OCI-LY7 (cell line): Measurements from ENCODE around the gene SPRN. TPM values are rescaled to one million over a fixed set of nuclear protein-coding genes. Genes with fewer than 3 reads are reported as not detected.

ENCODE experiments used
- BruUV-seq: library from RNA; stranded (reverse); fragments of 400-500 nt; replicated peaks from 2 replicates; lab custom pipeline; 2021; lab: Mats Ljungman, UMichigan
- CTCF ChIA-PET: fragments of 300-600 bp; sonication (Branson Sonifier 250); formaldehyde crosslinking; loops from one replicate; lab custom pipeline; 2022; ENCODE audit warnings: antibody characterized with exemption; ENCODE audit not compliant: unreplicated experiment; lab: Charles Lee
- POLR2A ChIA-PET: fragments of 300-600 bp; sonication (Branson Sonifier 250); formaldehyde crosslinking; loops from one replicate; lab custom pipeline; 2022; ENCODE audit warnings: antibody characterized with exemption; lab: Charles Lee
- DNase-seq: peaks from one replicate; pipeline ENCODE4 v3.0.0-alpha.2; 2015; ENCODE audit warnings: low spot score
- H2AFZ ChIP-seq: fragments of 200-600 bp; sonication (generic), shearing (Covaris generic); 2 replicates; pipeline ENCODE4 v1.6.1; 2014; ENCODE audit warnings: mild to moderate bottlenecking, antibody characterized with exemption, low read length, moderate library complexity
- H3K27ac ChIP-seq: fragments of 200-600 bp; sonication (generic); 2 replicates; pipeline ENCODE4 v1.5.1; 2014; ENCODE audit warnings: mixed run types, low read depth, mild to moderate bottlenecking, moderate library complexity, low read length, inconsistent platforms; ENCODE audit not compliant: poor library complexity, severe bottlenecking
- H3K36me3 ChIP-seq: fragments of 200-600 bp; sonication (generic); 2 replicates; pipeline ENCODE4 v1.6.1; 2014; ENCODE audit warnings: mild to moderate bottlenecking, antibody characterized with exemption, low read length, moderate library complexity, mixed read lengths; ENCODE audit not compliant: insufficient read depth
- H3K4me1 ChIP-seq: fragments of 200-600 bp; sonication (generic); 2 replicates; pipeline ENCODE4 v1.5.1; 2014; ENCODE audit warnings: mild to moderate bottlenecking, low read length; ENCODE audit not compliant: insufficient read depth, poor library complexity, severe bottlenecking
- H3K4me2 ChIP-seq: fragments of 200-600 bp; sonication (generic); 2 replicates; pipeline ENCODE4 v1.6.1; 2014; ENCODE audit warnings: mild to moderate bottlenecking, low read length
- H3K4me3 ChIP-seq: fragments of 200-600 bp; sonication (generic); 2 replicates; pipeline ENCODE4 v1.5.1; 2014; ENCODE audit warnings: mild to moderate bottlenecking, low read depth, low read length; ENCODE audit not compliant: poor library complexity, severe bottlenecking
- H3K79me2 ChIP-seq: fragments of 200-600 bp; sonication (generic); 2 replicates; pipeline ENCODE4 v1.6.1; 2016; ENCODE audit warnings: low read depth, mild to moderate bottlenecking, low read length, moderate library complexity, mixed read lengths; ENCODE audit not compliant: insufficient read depth
- H3K9me2 ChIP-seq: fragments of 200-600 bp; sonication (generic); 2 replicates; pipeline ENCODE4 v1.6.1; 2016; ENCODE audit warnings: mild to moderate bottlenecking, low read length, mixed read lengths; ENCODE audit not compliant: insufficient read depth
- H3K9me3 ChIP-seq: fragments of 200-600 bp; sonication (generic); 2 replicates; pipeline ENCODE4 v1.6.1; 2014; ENCODE audit warnings: mild to moderate bottlenecking, mixed run types, low read length, mixed read lengths
- H4K20me1 ChIP-seq: fragments of 200-600 bp; sonication (generic); 2 replicates; pipeline ENCODE4 v1.6.1; 2014; ENCODE audit warnings: mild to moderate bottlenecking, antibody characterized with exemption, low read length, moderate library complexity, mixed read lengths; ENCODE audit not compliant: insufficient read depth
- CTCF ChIP-seq: fragments of 200-600 bp; sonication (generic); conservative IDR thresholded peaks from 2 replicates; pipeline ENCODE4 v1.5.1; 2014; ENCODE audit warnings: mild to moderate bottlenecking, antibody characterized with exemption, low read length, moderate library complexity, mixed read lengths
- EZH2phosphoT487 ChIP-seq: fragments of 200-600 bp; sonication (generic); IDR thresholded peaks from 2 replicates; pipeline ENCODE4 v1.6.1; 2018; ENCODE audit warnings: low read depth, borderline replicate concordance, mild to moderate bottlenecking, mixed run types, antibody characterized with exemption, low read length, moderate library complexity, mixed read lengths
- intact Hi-C: fragments of 100-400 bp; cut with micrococcal nuclease; formaldehyde crosslinking; loops from one replicate; pipeline ENCODE4 v1.10.0; 2022; ENCODE audit not compliant: unreplicated experiment
- total RNA-seq, 2 experiments: library from RNA; depleted of rRNA in 1 of 2; stranded (reverse); fragments of >200 nt in 1 of 2; shearing (Covaris generic) in 1 of 2; gene quantifications; 2 replicates each; pipeline ENCODE4 v1.2.3, GENCODE V29; 2014 to 2022

The SPRN gene
- total RNA-seq, 2 experiments from 2014 or later: not detected

GRCh38 chr10:133465191-133465949, 40.9 kb upstream of the SPRN start:
- no peak overlapping the region for H3K4me3 ChIP-seq
- H3K4me1 ChIP-seq: no peaks in the 10 kb centered on the region
- ChIA-PET POLR2A (no interaction called here), CTCF (no interaction called here)
- no peak overlapping the region for H3K27ac ChIP-seq
- no peaks in the 10 kb centered on the region for H3K9me2 ChIP-seq
- no peaks in the 10 kb centered on the region for H3K36me3 ChIP-seq
- BruUV-seq: no TSS peak
- H4K20me1 ChIP-seq: no peaks in the 10 kb centered on the region
- no peak overlapping the region for H2AFZ ChIP-seq
- H3K4me2 ChIP-seq: no peak overlapping the region
- no peaks in the 10 kb centered on the region for H3K9me3 ChIP-seq
- H3K79me2 ChIP-seq: no peaks in the 10 kb centered on the region
- DNase-seq: no peak
- TF ChIP-seq EZH2phosphoT487 (no peak), CTCF (no peak)
- intact Hi-C loops: loop anchor here (10.0 kb wide), 1 partner anchor 971 kb away; no protein-coding TSS in a partner anchor

- no peak overlapping the region for H3K4me2 ChIP-seq
- H3K4me1 ChIP-seq: no peaks in the 10 kb centered on the region
- TF ChIP-seq EZH2phosphoT487: no peak
- no peak for TF ChIP-seq CTCF
- DNase-seq: no peak
- H2AFZ ChIP-seq: no peak overlapping the region
- no peaks in the 10 kb centered on the region for H3K36me3 ChIP-seq
- BruUV-seq: no TSS peak
- intact Hi-C loops: loop anchor here (10.0 kb wide), 1 partner anchor 970 kb away; no protein-coding TSS in a partner anchor
- H3K4me3 ChIP-seq: no peak overlapping the region
- H4K20me1 ChIP-seq: no peaks in the 10 kb centered on the region
- no peaks in the 10 kb centered on the region for H3K9me3 ChIP-seq
- H3K9me2 ChIP-seq: no peaks in the 10 kb centered on the region
- ChIA-PET CTCF (no interaction called here), POLR2A (no interaction called here)
- no peak overlapping the region for H3K27ac ChIP-seq
- H3K79me2 ChIP-seq: no peaks in the 10 kb centered on the region
Measured at GRCh38 chr10:133464582-133465031, 40.2 kb upstream of the SPRN start.
